Thymus (tissue), 11 donors: Measurements from ENCODE around the gene SLC35A1. TPM values are rescaled to one million over a fixed set of nuclear protein-coding genes. Genes with fewer than 3 reads are reported as not detected.

ENCODE experiments used
- DNase-seq, 9 donors: peaks; one replicate each; pipeline ENCODE4 v3.0.0-alpha.2; 2013; ENCODE audit warnings: low spot score in 9 of 9, low read depth in 6 of 9, missing footprints in 1 of 9
- H3K27ac ChIP-seq, 2 donors: one replicate each; pipeline ENCODE4 v1.5.1; 2013; ENCODE audit warnings: control low read depth in 1 of 2, low read depth in 1 of 2, low read length in 1 of 2, mild to moderate bottlenecking in 1 of 2, moderate library complexity in 1 of 2
- H3K27me3 ChIP-seq, 2 donors: one replicate each; pipeline ENCODE4 v1.5.1; 2013; ENCODE audit warnings: low read length in 1 of 2; ENCODE audit not compliant: control insufficient read depth in 2 of 2, insufficient read depth in 1 of 2
- H3K36me3 ChIP-seq, 2 donors: one replicate each; pipeline ENCODE4 v1.5.1; 2013; ENCODE audit warnings: low read length in 1 of 2, mild to moderate bottlenecking in 1 of 2, moderate library complexity in 1 of 2; ENCODE audit not compliant: control insufficient read depth in 2 of 2, insufficient read depth in 2 of 2
- H3K4me1 ChIP-seq, 2 donors: one replicate each; pipeline ENCODE4 v1.5.1; 2013; ENCODE audit warnings: low read length in 2 of 2; ENCODE audit not compliant: control insufficient read depth in 2 of 2, insufficient read depth in 2 of 2
- H3K4me3 ChIP-seq, 2 donors: one replicate each; pipeline ENCODE4 v1.5.1; 2013; ENCODE audit warnings: low read length in 2 of 2, control low read depth in 1 of 2, mild to moderate bottlenecking in 1 of 2
- H3K9me3 ChIP-seq, 2 donors: one replicate each; pipeline ENCODE4 v1.5.1; 2013; ENCODE audit warnings: low read length in 1 of 2, mild to moderate bottlenecking in 1 of 2; ENCODE audit not compliant: control insufficient read depth in 2 of 2, insufficient read depth in 1 of 2
- WGBS: extraction: QIAGEN DNeasy Blood & Tissue Kit; methylation state at CpG from one replicate; pipeline ENCODE4 v1.1.7; 2013; 5-methylcytosine and 5-hydroxymethylcytosine counted together
- polyA plus RNA-seq: library from polyadenylated mRNA; stranded (reverse); fragments of 200-250 nt; gene quantifications from one replicate; pipeline ENCODE4 v1.2.3, GENCODE V29; 2013
- total RNA-seq: library from RNA; stranded (reverse); fragments of 120-200 nt; gene quantifications from one replicate; pipeline ENCODE4 v1.2.4, GENCODE V29; 2013
- donor health status: healthy.

Gene SLC35A1
- total and polyA plus RNA-seq, 2 donors = 22.8 to 23.1 TPM

GRCh38 chr6:87501809-87502572 lies 29.2 kb downstream of the SLC35A1 start:
- no peaks in the 10 kb centered on the region for H3K27me3 ChIP-seq
- DNase-seq = no peak
- H3K4me1 ChIP-seq = no peaks in the 10 kb centered on the region
- peaks cover 8 to 41% of the 10 kb centered on the region in 2 donors for H3K36me3 ChIP-seq
- H3K4me3 ChIP-seq = no peak overlapping the region
- no peaks in the 10 kb centered on the region for H3K9me3 ChIP-seq
- WGBS = 98% methylated on average over 6 of the region's 6 CpGs
- H3K27ac ChIP-seq = no peak overlapping the region

GRCh38 chr6:87504441-87504840 lies 31.7 kb downstream of the SLC35A1 start:
- Histone ChIP-seq H3K4me3 (no peak overlapping the region), H3K4me1 (no peaks in the 10 kb centered on the region), H3K9me3 (no peaks in the 10 kb centered on the region), H3K36me3 (peaks cover 13 to 53% of the 10 kb centered on the region in 2 donors), H3K27me3 (no peaks in the 10 kb centered on the region), H3K27ac (peak overlapping the region in 1 of 2 donors; percentile 5)
- 91% methylated on average over 1 of the region's 1 CpG for WGBS
- no peak for DNase-seq

- H3K27me3 ChIP-seq = no peaks in the 10 kb centered on the region
- H3K9me3 ChIP-seq = no peaks in the 10 kb centered on the region
- 17% methylated on average over 2 of the region's 2 CpGs for WGBS
- H3K4me3 ChIP-seq = no peak overlapping the region
- H3K36me3 ChIP-seq = peaks cover 29 to 68% of the 10 kb centered on the region in 2 donors
- no peaks in the 10 kb centered on the region for H3K4me1 ChIP-seq
- peak in 3 of 9 donors; percentile 4 to 45 (median 11) for DNase-seq
- H3K27ac ChIP-seq = peak overlapping the region in 1 of 2 donors; percentile 38
Observed at GRCh38 chr6:87514831-87515230, 42.1 kb downstream of the SLC35A1 start.

- Histone ChIP-seq H3K36me3 (peaks cover 21 to 58% of the 10 kb centered on the region in 2 donors), H3K27ac (no peak overlapping the region), H3K27me3 (no peaks in the 10 kb centered on the region), H3K4me3 (no peak overlapping the region), H3K4me1 (no peaks in the 10 kb centered on the region), H3K9me3 (no peaks in the 10 kb centered on the region)
- 97% methylated on average over 8 of the region's 8 CpGs for WGBS
- DNase-seq = no peak
Observed at GRCh38 chr6:87518453-87518852, 45.7 kb downstream of the SLC35A1 start.

- Histone ChIP-seq H3K4me1 (no peaks in the 10 kb centered on the region), H3K9me3 (no peaks in the 10 kb centered on the region), H3K27ac (no peak overlapping the region), H3K4me3 (no peak overlapping the region), H3K36me3 (peaks cover 8 to 41% of the 10 kb centered on the region in 2 donors), H3K27me3 (no peaks in the 10 kb centered on the region)
- WGBS = over 99% methylated on average over 3 of the region's 3 CpGs
- DNase-seq = no peak
Observed at GRCh38 chr6:87522686-87523085, 49.9 kb downstream of the SLC35A1 start.

- Histone ChIP-seq H3K9me3 (no peaks in the 10 kb centered on the region), H3K4me1 (no peaks in the 10 kb centered on the region), H3K27me3 (no peaks in the 10 kb centered on the region), H3K4me3 (no peak overlapping the region), H3K36me3 (peaks cover 3 to 28% of the 10 kb centered on the region in 2 donors), H3K27ac (no peak overlapping the region)
- DNase-seq = no peak
- WGBS = 99% methylated on average over 1 of the region's 1 CpG
Observed at GRCh38 chr6:87529221-87529620, 56.4 kb downstream of the SLC35A1 start.

GRCh38 chr6:87534377-87535047 lies 61.7 kb downstream of the SLC35A1 start:
- peaks cover 3 to 33% of the 10 kb centered on the region in 2 donors for H3K36me3 ChIP-seq
- H3K9me3 ChIP-seq = peaks cover 0 to under 1% of the 10 kb centered on the region in 2 donors
- no peak overlapping the region for H3K4me3 ChIP-seq
- WGBS = 100% methylated on average over 2 of the region's 2 CpGs
- no peak overlapping the region for H3K27ac ChIP-seq
- no peaks in the 10 kb centered on the region for H3K4me1 ChIP-seq
- no peaks in the 10 kb centered on the region for H3K27me3 ChIP-seq
- DNase-seq = no peak

GRCh38 chr6:87538510-87539260 lies 65.9 kb downstream of the SLC35A1 start:
- Histone ChIP-seq H3K36me3 (peaks cover 16 to 33% of the 10 kb centered on the region in 2 donors), H3K4me1 (no peaks in the 10 kb centered on the region), H3K27ac (no peak overlapping the region), H3K9me3 (peaks cover 2 to 7% of the 10 kb centered on the region in 2 donors), H3K4me3 (no peak overlapping the region), H3K27me3 (no peaks in the 10 kb centered on the region)
- 96% methylated on average over 1 of the region's 1 CpG for WGBS
- no peak for DNase-seq

- 98% methylated on average over 6 of the region's 6 CpGs for WGBS
- peaks cover 16 to 38% of the 10 kb centered on the region in 2 donors for H3K36me3 ChIP-seq
Observed at GRCh38 chr6:87539554-87539953, 66.8 kb downstream of the SLC35A1 start.

More at GRCh38 chr6:87539554-87539953, 66.8 kb downstream of the SLC35A1 start:
- no peak for DNase-seq
- Histone ChIP-seq H3K27me3 (no peaks in the 10 kb centered on the region), H3K9me3 (peaks cover 2 to 7% of the 10 kb centered on the region in 2 donors), H3K27ac (no peak overlapping the region), H3K4me3 (no peak overlapping the region), H3K4me1 (no peaks in the 10 kb centered on the region)
